Natural killer cell treated with Interleukin-12 subunit alpha and Interleukin-12 subunit beta and Interleukin-15 and Interleukin-18, amount 100 ng/mL, for 72 hours (primary cell): ENCODE data around the gene VWA8. TPM values are rescaled to one million over a fixed set of nuclear protein-coding genes. Genes with fewer than 3 reads are reported as not detected.

Source experiments
- ATAC-seq, 2 donors: fragments of 150-1000 bp; cut with Tn5 transposase in 1 of 2; sonication (Bioruptor Pico), chemical (Tn5 transposase) in 1 of 2; 2 replicates each; pipeline ENCODE4 v1.10.0; 2021
- DNase-seq: peaks from one replicate; pipeline ENCODE4 v3.0.0; 2022; ENCODE audit warnings: low spot score
- H3K27ac Mint-ChIP-seq, 2 donors: 1 replicate in 1 of 2; 2 replicates in 1 of 2; pipeline ENCODE4 v1.8.0; 2022; ENCODE audit warnings: mixed read lengths in 2 of 2, mild to moderate bottlenecking in 1 of 2, moderate library complexity in 1 of 2
- H3K27me3 Mint-ChIP-seq, 2 donors: 1 replicate in 1 of 2; 2 replicates in 1 of 2; pipeline ENCODE4 v1.8.0; 2022; ENCODE audit warnings: mixed read lengths in 2 of 2
- H3K36me3 Mint-ChIP-seq: one replicate; pipeline ENCODE4 v1.8.0; 2022; ENCODE audit warnings: mixed read lengths
- H3K4me1 Mint-ChIP-seq, 2 donors: 1 replicate in 1 of 2; 2 replicates in 1 of 2; pipeline ENCODE4 v1.8.0; 2022; ENCODE audit warnings: low read depth in 2 of 2, mixed read lengths in 2 of 2, mild to moderate bottlenecking in 1 of 2
- H3K4me3 Mint-ChIP-seq: one replicate; pipeline ENCODE4 v1.8.0; 2022; ENCODE audit warnings: mixed read lengths
- H3K9me3 Mint-ChIP-seq: 2 replicates; pipeline ENCODE4 v1.8.0; 2022; ENCODE audit warnings: mixed read lengths
- total RNA-seq, 2 donors: library from RNA; stranded (reverse); gene quantifications; one replicate each; pipeline ENCODE4 v1.2.3, GENCODE V29; 2022

Gene VWA8
- 10 to 100 TPM; 15.6 to 24.0 TPM for total RNA-seq

GRCh38 chr13:41960637-41961465 is at the start of gene VWA8:
TSS of gene VWA8 (minus strand) at chr13:41961109. CDS start at chr13:41961015, 94 bp downstream.
- ATAC-seq (peak; percentile 98 to 99), DNase-seq (peak; percentile 90)
- H3K9me3 Mint-ChIP-seq: no peaks in the 10 kb centered on the region
- H3K36me3 Mint-ChIP-seq: no peaks in the 10 kb centered on the region
- peaks cover 9 to 13% of the 10 kb centered on the region in 2 donors for H3K27me3 Mint-ChIP-seq
- H3K27ac Mint-ChIP-seq: peak within 1 kb of the TSS; percentile 73 to 83
- peak within 1 kb of the TSS; percentile 87 for H3K4me3 Mint-ChIP-seq
- peaks cover 16 to 27% of the 10 kb centered on the region in 2 donors for H3K4me1 Mint-ChIP-seq

- Mint-ChIP-seq H3K27ac (no peak overlapping the region), H3K9me3 (no peaks in the 10 kb centered on the region), H3K4me3 (no peak overlapping the region), H3K36me3 (no peaks in the 10 kb centered on the region), H3K27me3 (peaks cover 10 to 19% of the 10 kb centered on the region in 2 donors), H3K4me1 (peaks cover 0 to 3% of the 10 kb centered on the region in 2 donors)
- ATAC-seq (no peak), DNase-seq (no peak)
Observed at GRCh38 chr13:42009057-42009456, 48.1 kb upstream of the VWA8 start.

GRCh38 chr13:42007844-42008243 is 46.9 kb upstream of the VWA8 start:
- Mint-ChIP-seq H3K27ac (no peak overlapping the region), H3K4me1 (peaks cover 0 to 3% of the 10 kb centered on the region in 2 donors), H3K4me3 (no peak overlapping the region), H3K9me3 (no peaks in the 10 kb centered on the region), H3K27me3 (peaks cover 10 to 19% of the 10 kb centered on the region in 2 donors), H3K36me3 (no peaks in the 10 kb centered on the region)
- DNase-seq (no peak), ATAC-seq (no peak)

- no peaks in the 10 kb centered on the region for H3K4me1 Mint-ChIP-seq
- H3K27ac Mint-ChIP-seq: no peak overlapping the region
- no peak for DNase-seq
- no peaks in the 10 kb centered on the region for H3K36me3 Mint-ChIP-seq
- H3K27me3 Mint-ChIP-seq: peaks cover 28 to 29% of the 10 kb centered on the region in 2 donors
- no peaks in the 10 kb centered on the region for H3K9me3 Mint-ChIP-seq
- H3K4me3 Mint-ChIP-seq: no peak overlapping the region
- no peak for ATAC-seq
Observed at GRCh38 chr13:42002066-42002465, 41.2 kb upstream of the VWA8 start.

- H3K27ac Mint-ChIP-seq: no peak overlapping the region
- no peaks in the 10 kb centered on the region for H3K9me3 Mint-ChIP-seq
- DNase-seq (no peak), ATAC-seq (no peak)
- peaks cover 28 to 29% of the 10 kb centered on the region in 2 donors for H3K27me3 Mint-ChIP-seq
- no peaks in the 10 kb centered on the region for H3K36me3 Mint-ChIP-seq
- no peaks in the 10 kb centered on the region for H3K4me1 Mint-ChIP-seq
- no peak overlapping the region for H3K4me3 Mint-ChIP-seq
Observed at GRCh38 chr13:42001580-42001979, 40.7 kb upstream of the VWA8 start.

- no peaks in the 10 kb centered on the region for H3K9me3 Mint-ChIP-seq
- no peaks in the 10 kb centered on the region for H3K4me1 Mint-ChIP-seq
- no peak overlapping the region for H3K4me3 Mint-ChIP-seq
Observed at GRCh38 chr13:42000846-42001245, 39.9 kb upstream of the VWA8 start.

GRCh38 chr13:41997396-41997795 is 36.5 kb upstream of the VWA8 start:
- Mint-ChIP-seq H3K27ac (no peak overlapping the region), H3K9me3 (no peaks in the 10 kb centered on the region), H3K36me3 (no peaks in the 10 kb centered on the region)

More at GRCh38 chr13:42000846-42001245, 39.9 kb upstream of the VWA8 start:
- no peak overlapping the region for H3K27ac Mint-ChIP-seq
- ATAC-seq (no peak), DNase-seq (no peak)
- H3K36me3 Mint-ChIP-seq: no peaks in the 10 kb centered on the region
- peaks cover 25 to 29% of the 10 kb centered on the region in 2 donors for H3K27me3 Mint-ChIP-seq

GRCh38 chr13:41995946-41996345 is 35.0 kb upstream of the VWA8 start:
- ATAC-seq (peak in 1 of 2 donors; percentile 91), DNase-seq (no peak)
- Mint-ChIP-seq H3K36me3 (no peaks in the 10 kb centered on the region), H3K9me3 (no peaks in the 10 kb centered on the region), H3K27me3 (peaks cover 18% of the 10 kb centered on the region in 2 donors), H3K4me3 (no peak overlapping the region), H3K4me1 (no peaks in the 10 kb centered on the region), H3K27ac (no peak overlapping the region)

More at GRCh38 chr13:41997396-41997795, 36.5 kb upstream of the VWA8 start:
- DNase-seq (no peak), ATAC-seq (no peak)
- peaks cover 18 to 23% of the 10 kb centered on the region in 2 donors for H3K27me3 Mint-ChIP-seq
- H3K4me1 Mint-ChIP-seq: no peaks in the 10 kb centered on the region
- no peak overlapping the region for H3K4me3 Mint-ChIP-seq

GRCh38 chr13:41995336-41995735 is 34.4 kb upstream of the VWA8 start:
- H3K4me1 Mint-ChIP-seq: no peaks in the 10 kb centered on the region
- no peak overlapping the region for H3K4me3 Mint-ChIP-seq
- no peaks in the 10 kb centered on the region for H3K9me3 Mint-ChIP-seq
- H3K27me3 Mint-ChIP-seq: peaks cover 18 to 19% of the 10 kb centered on the region in 2 donors
- DNase-seq (no peak), ATAC-seq (no peak)
- H3K27ac Mint-ChIP-seq: no peak overlapping the region
- no peaks in the 10 kb centered on the region for H3K36me3 Mint-ChIP-seq

GRCh38 chr13:41994696-41995095 is 33.8 kb upstream of the VWA8 start:
- no peak for ATAC-seq
- Mint-ChIP-seq H3K4me3 (no peak overlapping the region), H3K9me3 (no peaks in the 10 kb centered on the region)

GRCh38 chr13:41991936-41992335 is 31.0 kb upstream of the VWA8 start:
- DNase-seq (no peak), ATAC-seq (no peak)
- no peaks in the 10 kb centered on the region for H3K36me3 Mint-ChIP-seq
- H3K4me1 Mint-ChIP-seq: no peaks in the 10 kb centered on the region
- no peak overlapping the region for H3K4me3 Mint-ChIP-seq
- peaks cover 0 to 6% of the 10 kb centered on the region in 2 donors for H3K27me3 Mint-ChIP-seq
- H3K9me3 Mint-ChIP-seq: no peaks in the 10 kb centered on the region
- H3K27ac Mint-ChIP-seq: no peak overlapping the region

More at GRCh38 chr13:41994696-41995095, 33.8 kb upstream of the VWA8 start:
- Mint-ChIP-seq H3K4me1 (no peaks in the 10 kb centered on the region), H3K27me3 (peaks cover 14 to 16% of the 10 kb centered on the region in 2 donors), H3K27ac (no peak overlapping the region), H3K36me3 (no peaks in the 10 kb centered on the region)
- DNase-seq: no peak

GRCh38 chr13:41988244-41988643 is 27.3 kb upstream of the VWA8 start:
- DNase-seq (no peak), ATAC-seq (no peak)
- H3K27me3 Mint-ChIP-seq: peaks cover 20 to 25% of the 10 kb centered on the region in 2 donors
- no peaks in the 10 kb centered on the region for H3K4me1 Mint-ChIP-seq
- H3K27ac Mint-ChIP-seq: no peak overlapping the region
- no peak overlapping the region for H3K4me3 Mint-ChIP-seq
- H3K9me3 Mint-ChIP-seq: no peaks in the 10 kb centered on the region
- H3K36me3 Mint-ChIP-seq: no peaks in the 10 kb centered on the region

- Mint-ChIP-seq H3K27ac (no peak overlapping the region), H3K9me3 (no peaks in the 10 kb centered on the region), H3K4me1 (no peaks in the 10 kb centered on the region), H3K36me3 (no peaks in the 10 kb centered on the region), H3K27me3 (peaks cover 24 to 32% of the 10 kb centered on the region in 2 donors), H3K4me3 (no peak overlapping the region)
- no peak for DNase-seq
- ATAC-seq: no peak
Observed at GRCh38 chr13:41985788-41986508, 25.0 kb upstream of the VWA8 start.
